Pancreas (tissue), 10 donors: ENCODE data around the gene ZSCAN30. TPM values are rescaled to one million over a fixed set of nuclear protein-coding genes. Genes with fewer than 3 reads are reported as not detected.
"Not testable (repeated sequence)": the region's sequence is repeated elsewhere in the genome, so short reads cannot be mapped to it uniquely, and the experiment has no call there.

Source experiments
- ATAC-seq, 4 donors: fragments of 200-7000 bp; cut with Tn5 transposase; one replicate each; pipeline versions ENCODE4 v1.8.0 to v1.9.1; 2020; ENCODE audit warnings: mild to moderate bottlenecking in 4 of 4, moderate library complexity in 4 of 4
- DNase-seq, 6 donors: peaks; one replicate each; pipeline ENCODE4 v3.0.0-alpha.2; 2020
- FAIRE-seq: peaks from 2 replicates; lab custom pipeline; 2012; peaks lifted over from hg19 to GRCh38; lab: Jason Lieb, UNC
- H3K27ac ChIP-seq, 4 donors: fragments of 200-600 bp; sonication (generic); 1 replicate in 3 of 4; 2 replicates in 1 of 4; pipeline versions ENCODE4 v1.5.0 to v1.8.0; 2020
- H3K27me3 ChIP-seq, 4 donors: fragments of 200-600 bp; one replicate each; pipeline ENCODE4 v1.8.0; 2021
- H3K36me3 ChIP-seq, 3 donors: fragments of 200-600 bp; sonication (generic) in 1 of 3; one replicate each; pipeline versions ENCODE4 v1.5.0 to v1.8.0; 2020 to 2021
- H3K4me1 ChIP-seq, 3 donors: fragments of 200-600 bp; one replicate each; pipeline ENCODE4 v1.8.0; 2021
- H3K4me3 ChIP-seq, 4 donors: fragments of 200-600 bp; sonication (generic) in 2 of 4; one replicate each; pipeline versions ENCODE4 v1.5.0 to v1.8.0; 2020 to 2021
- H3K9me3 ChIP-seq, 4 donors: fragments of 200-600 bp; one replicate each; pipeline ENCODE4 v1.8.0; 2021
- WGBS, 2 donors: extraction: QIAGEN DNeasy Blood & Tissue Kit; methylation state at CpG; one replicate each; pipeline ENCODE4 v1.1.7; 2013; 5-methylcytosine and 5-hydroxymethylcytosine counted together
- intact Hi-C, 3 donors: fragments of 100-400 bp; cut with DNase I; formaldehyde crosslinking; loops; one replicate each; pipeline versions ENCODE4 v1.11.1 to v1.14.2; 2022
- polyA plus RNA-seq, 2 donors: library from polyadenylated mRNA; stranded (reverse); fragments of 200-250 nt; gene quantifications; one replicate each; pipeline ENCODE4 v1.2.3, GENCODE V29; 2013
- total RNA-seq, 6 donors: library from RNA; stranded (reverse); fragmentation: NEBNext Ultra II Directional in 4 of 6; extraction: Animal tissue kit (Norgen Biotek cat#: 25700) in 4 of 6; gene quantifications; one replicate each; pipeline versions ENCODE4 v1.2.1 to v1.2.4, GENCODE V29; 2021 to 2023
- TF ChIP-seq, protein P1 (sequence below), 4 donors: fragments of 200-600 bp; sonication (generic) in 3 of 4; IDR thresholded peaks; one replicate each; pipeline versions ENCODE4 v1.5.0 to v1.8.0; 2021; ENCODE audit warnings: antibody characterized with exemption in 4 of 4
- donor health status: healthy with polysubstance abuse.
- donor health status: DM: no; HTN: no; CAD: no; lungs with moderate emphysema.
- donor health status: DM: no; HTN: no; CAD: no.
- donor health status: control.
- donor health status: control.
- donor health status: Bipolar disorder and iron deficiency.
- donor health status: DM: yes; HTN: yes; CAD: no.
- donor health status: DM: no; HTN: no; CAD: no.
- donor health status: DM: no; HTN: no; CAD: no.
- donor health status: DM: yes; HTN: yes; CAD: no.

Gene ZSCAN30
- total and polyA plus RNA-seq, 8 donors: 5.2 to 16.9 (median 8.8) TPM

DNA sequence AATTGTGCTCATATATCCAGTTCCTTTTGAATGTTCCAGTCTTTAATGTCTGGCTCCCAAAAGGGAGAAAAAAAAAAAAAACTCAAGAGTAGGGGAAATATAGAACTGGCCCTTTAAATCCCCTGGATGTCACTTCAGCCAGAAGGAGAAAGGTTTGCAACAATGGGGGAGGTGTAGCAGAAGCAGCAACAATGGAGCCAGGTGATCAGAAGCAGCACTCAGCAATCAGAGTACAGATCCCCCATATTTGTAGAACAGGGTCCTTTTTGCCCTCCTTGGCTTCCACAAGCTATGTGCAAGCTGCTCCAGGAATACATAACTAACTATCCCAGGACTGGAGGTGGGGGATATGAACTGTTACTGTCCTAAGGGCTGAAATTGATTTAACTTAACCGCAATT lies 75.0 kb downstream of the ZSCAN30 start:
- TF ChIP-seq, protein P1, sequence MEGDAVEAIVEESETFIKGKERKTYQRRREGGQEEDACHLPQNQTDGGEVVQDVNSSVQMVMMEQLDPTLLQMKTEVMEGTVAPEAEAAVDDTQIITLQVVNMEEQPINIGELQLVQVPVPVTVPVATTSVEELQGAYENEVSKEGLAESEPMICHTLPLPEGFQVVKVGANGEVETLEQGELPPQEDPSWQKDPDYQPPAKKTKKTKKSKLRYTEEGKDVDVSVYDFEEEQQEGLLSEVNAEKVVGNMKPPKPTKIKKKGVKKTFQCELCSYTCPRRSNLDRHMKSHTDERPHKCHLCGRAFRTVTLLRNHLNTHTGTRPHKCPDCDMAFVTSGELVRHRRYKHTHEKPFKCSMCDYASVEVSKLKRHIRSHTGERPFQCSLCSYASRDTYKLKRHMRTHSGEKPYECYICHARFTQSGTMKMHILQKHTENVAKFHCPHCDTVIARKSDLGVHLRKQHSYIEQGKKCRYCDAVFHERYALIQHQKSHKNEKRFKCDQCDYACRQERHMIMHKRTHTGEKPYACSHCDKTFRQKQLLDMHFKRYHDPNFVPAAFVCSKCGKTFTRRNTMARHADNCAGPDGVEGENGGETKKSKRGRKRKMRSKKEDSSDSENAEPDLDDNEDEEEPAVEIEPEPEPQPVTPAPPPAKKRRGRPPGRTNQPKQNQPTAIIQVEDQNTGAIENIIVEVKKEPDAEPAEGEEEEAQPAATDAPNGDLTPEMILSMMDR (IDR thresholded peaks at IDR 0.05): no peak
- DNase-seq (no peak), FAIRE-seq (no peak), ATAC-seq (no peak)
- H3K9me3 ChIP-seq: no peaks in the 10 kb centered on the region
- intact Hi-C loops: no loop called here
- H3K4me1 ChIP-seq: no peaks in the 10 kb centered on the region
- no peaks in the 10 kb centered on the region for H3K36me3 ChIP-seq
- WGBS, 2 donors: 71 to 72% methylated on average over 1 of the region's 1 CpG
- no peak overlapping the region for H3K27ac ChIP-seq
- no peak overlapping the region for H3K4me3 ChIP-seq
- no peaks in the 10 kb centered on the region for H3K27me3 ChIP-seq

DNA sequence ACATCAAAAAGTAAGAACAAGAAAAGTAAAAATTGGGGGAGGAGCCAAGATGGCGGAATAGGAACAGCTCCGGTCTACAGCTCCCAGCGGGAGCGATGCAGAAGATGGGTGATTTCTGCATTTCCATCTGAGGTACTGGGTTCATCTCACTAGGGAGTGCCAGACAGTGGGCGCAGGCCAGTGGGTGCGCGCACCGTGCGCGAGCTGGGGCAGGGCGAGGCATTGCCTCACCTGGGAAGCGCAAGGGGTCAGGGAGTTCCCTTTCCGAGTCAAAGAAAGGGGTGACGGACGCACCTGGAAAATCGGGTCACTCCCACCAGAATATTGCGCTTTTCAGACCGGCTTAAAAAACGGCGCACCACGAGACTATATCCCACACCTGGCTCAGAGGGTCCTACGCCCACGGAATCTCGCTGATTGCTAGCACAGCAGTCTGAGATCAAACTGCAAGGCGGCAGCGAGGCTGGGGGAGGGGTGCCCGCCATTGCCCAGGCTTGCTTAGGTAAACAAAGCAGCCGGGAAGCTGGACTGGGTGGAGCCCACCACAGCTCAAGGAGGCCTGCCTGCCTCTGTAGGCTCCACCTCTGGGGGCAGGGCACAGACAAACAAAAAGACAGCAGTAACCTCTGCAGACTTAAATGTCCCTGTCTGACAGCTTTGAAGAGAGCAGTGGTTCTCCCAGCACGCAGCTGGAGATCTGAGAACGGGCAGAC lies 84.1 kb downstream of the ZSCAN30 start:
- H3K4me1 ChIP-seq, ATAC-seq, DNase-seq, H3K9me3 ChIP-seq, H3K27me3 ChIP-seq, FAIRE-seq, H3K27ac ChIP-seq, H3K4me3 ChIP-seq, H3K36me3 ChIP-seq, intact Hi-C loops: not testable (repeated sequence)
- WGBS, 2 donors: 88 to 91% methylated on average over 14 to 26 of the region's 30 CpGs

DNA sequence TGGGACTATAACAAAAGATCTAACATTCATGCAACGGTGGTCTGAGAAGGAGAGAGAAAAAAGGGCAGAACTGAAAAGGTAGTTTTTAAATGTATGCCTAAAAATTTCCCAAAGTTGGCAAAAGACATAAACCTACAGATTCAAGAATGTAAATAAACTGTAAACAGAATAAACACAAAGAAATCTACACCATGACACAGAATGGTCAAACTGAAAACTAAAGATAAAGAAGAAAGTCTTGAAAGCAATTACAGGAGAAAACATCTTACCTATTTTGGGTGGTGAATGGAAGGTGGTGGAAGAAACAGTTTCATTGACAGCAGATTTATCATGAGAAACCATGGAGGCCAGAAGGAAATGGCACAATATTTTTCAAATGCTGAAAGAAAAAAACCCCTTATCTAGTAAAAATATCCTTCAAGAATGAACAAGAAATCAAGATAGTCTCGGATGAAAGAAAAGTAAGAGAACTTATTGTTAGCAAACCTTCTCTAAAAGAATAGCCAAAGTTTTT lies 84.8 kb downstream of the ZSCAN30 start:
- no peak overlapping the region for H3K27ac ChIP-seq
- TF ChIP-seq, protein P1 (IDR thresholded peaks at IDR 0.05): no peak
- intact Hi-C loops: no loop called here
- WGBS, 2 donors: 84 to 85% methylated on average over 2 of the region's 2 CpGs
- no peaks in the 10 kb centered on the region for H3K4me1 ChIP-seq
- FAIRE-seq (no peak), ATAC-seq (no peak), DNase-seq (no peak)
- no peaks in the 10 kb centered on the region for H3K27me3 ChIP-seq
- H3K4me3 ChIP-seq: no peak overlapping the region
- no peaks in the 10 kb centered on the region for H3K36me3 ChIP-seq
- no peaks in the 10 kb centered on the region for H3K9me3 ChIP-seq

DNA sequence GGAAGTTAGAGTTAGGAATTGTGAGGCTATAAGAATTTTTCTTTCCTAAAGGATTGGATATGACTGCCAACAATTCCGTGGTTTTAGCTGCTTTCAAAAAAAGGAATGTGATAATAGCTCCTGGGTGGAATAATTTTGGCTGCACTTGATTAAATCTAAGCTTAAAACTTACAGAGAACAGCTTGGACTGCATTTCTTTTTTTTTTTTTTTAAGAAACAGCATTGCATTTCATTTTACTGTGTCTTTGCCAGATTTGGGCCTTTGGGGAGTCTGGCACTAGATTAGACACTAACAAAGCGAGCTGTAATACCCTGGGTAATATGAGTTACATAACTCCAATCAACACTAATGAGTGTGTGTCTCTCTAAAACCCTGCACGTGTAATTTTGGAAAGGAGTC lies 87.0 kb downstream of the ZSCAN30 start:
- no peak for DNase-seq
- intact Hi-C loops: no loop called here

DNA sequence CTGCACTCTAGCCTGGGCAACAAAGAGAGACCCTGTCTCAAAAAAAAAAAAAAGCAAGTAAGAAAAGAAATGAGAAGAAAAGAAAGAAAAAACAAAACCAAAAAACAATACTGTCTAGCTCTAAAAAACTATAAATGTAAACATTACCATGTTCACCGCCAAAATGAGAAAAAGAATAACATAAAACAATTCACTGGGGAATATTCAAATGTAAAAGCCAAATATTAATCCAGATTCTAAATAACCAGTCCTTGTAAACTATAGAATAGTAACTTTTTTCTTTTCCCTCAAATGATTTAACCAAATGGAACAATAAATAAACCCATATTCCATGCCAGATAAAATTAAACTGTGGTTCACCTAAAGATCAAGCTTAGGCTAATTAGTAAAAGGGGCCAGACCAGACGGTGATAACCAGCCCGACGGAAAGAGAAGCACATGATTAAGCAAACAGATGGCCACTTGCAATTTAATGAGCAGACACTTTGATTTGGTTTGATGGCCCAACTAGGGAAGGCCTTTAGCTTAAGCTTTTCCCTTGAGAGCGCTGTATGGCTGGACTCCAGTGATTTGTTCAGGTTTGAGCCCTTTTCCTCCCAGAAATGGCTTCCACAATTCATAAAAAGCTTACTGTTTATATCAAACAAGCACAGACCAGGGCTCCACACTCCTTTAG lies 88.6 kb downstream of the ZSCAN30 start:
- TF ChIP-seq, protein P1 (IDR thresholded peaks at IDR 0.05): no peak
- no peaks in the 10 kb centered on the region for H3K4me1 ChIP-seq
- H3K27ac ChIP-seq: no peak overlapping the region
- H3K27me3 ChIP-seq: no peaks in the 10 kb centered on the region
- DNase-seq (no peak), FAIRE-seq (no peak), ATAC-seq (no peak)
- H3K9me3 ChIP-seq: no peaks in the 10 kb centered on the region
- WGBS, 2 donors: 74 to 82% methylated on average over 5 of the region's 5 CpGs
- H3K4me3 ChIP-seq: no peak overlapping the region
- intact Hi-C loops: no loop called here
- no peaks in the 10 kb centered on the region for H3K36me3 ChIP-seq

More for the DNA sequence above, 87.0 kb downstream of the ZSCAN30 start:
- Histone ChIP-seq H3K4me1 (no peaks in the 10 kb centered on the region), H3K4me3 (no peak overlapping the region), H3K27me3 (no peaks in the 10 kb centered on the region), H3K27ac (no peak overlapping the region), H3K9me3 (no peaks in the 10 kb centered on the region), H3K36me3 (no peaks in the 10 kb centered on the region)
- ATAC-seq (no peak), FAIRE-seq (no peak)
- TF ChIP-seq, protein P1 (IDR thresholded peaks at IDR 0.05): no peak
- WGBS, 2 donors: 42 to 52% methylated on average over 3 of the region's 3 CpGs

Other genes starting within 250 kb of the ZSCAN30 start
- 10 to 100 TPM in 3 of 6 donors, 1 to 10 TPM in 3; 8.4 to 18.2 (median 10.6) TPM for gene MAPRE2, start 248.8 kb downstream of the ZSCAN30 start, total RNA-seq
- gene MAPRE2, start 248.8 kb downstream of the ZSCAN30 start, polyA plus RNA-seq: 10 to 100 TPM in 1 of 2 donors, 1 to 10 TPM in 1; 4.8 to 13.0 TPM
- gene ZNF397, start 49.2 kb downstream of the ZSCAN30 start, total RNA-seq: 10 to 100 TPM in 3 of 6 donors, 1 to 10 TPM in 3; 8.5 to 16.3 (median 10.5) TPM
- 1 to 10 TPM; 8.9 to 9.7 TPM for gene ZNF397, start 49.2 kb downstream of the ZSCAN30 start, polyA plus RNA-seq
- gene ZNF24, start 54.2 kb upstream of the ZSCAN30 start, total RNA-seq: 10 to 100 TPM; 17.3 to 37.8 (median 25.3) TPM
- 10 to 100 TPM in 1 of 2 donors, 1 to 10 TPM in 1; 7.5 to 15.9 TPM for gene ZNF24, start 54.2 kb upstream of the ZSCAN30 start, polyA plus RNA-seq
- gene ZNF396, start 87.1 kb upstream of the ZSCAN30 start, total RNA-seq: 1 to 10 TPM; 2.1 to 3.8 (median 2.4) TPM
- 1 to 10 TPM; 1.2 to 2.7 TPM for gene ZNF396, start 87.1 kb upstream of the ZSCAN30 start, polyA plus RNA-seq
- 10 to 100 TPM in 2 of 6 donors, 1 to 10 TPM in 4; 6.1 to 12.1 (median 9.0) TPM for gene INO80C, start 207.7 kb upstream of the ZSCAN30 start, total RNA-seq
- 10 to 100 TPM; 17.1 to 25.6 TPM for gene INO80C, start 207.7 kb upstream of the ZSCAN30 start, polyA plus RNA-seq